HCT116 (cell line): ENCODE results near the gene TEKTIP1. TPM values are rescaled to one million over a fixed set of nuclear protein-coding genes. Genes with fewer than 3 reads are reported as not detected.

Experiments used
- ATAC-seq: fragments of 200-7000 bp; cut with Tn5 transposase; 2 replicates; pipeline ENCODE4 v1.9.1; 2020; ENCODE audit warnings: mild to moderate bottlenecking, moderate library complexity
- BruUV-seq: library from RNA; stranded (reverse); fragments of 400-500 nt; replicated peaks from 2 replicates; lab custom pipeline; 2021; lab: Mats Ljungman, UMichigan
- CTCF ChIA-PET: fragments of 300-600 bp; sonication (Branson Sonifier 250); formaldehyde crosslinking; loops from one replicate; lab custom pipeline; 2021; ENCODE audit warnings: antibody characterized with exemption; lab: Charles Lee
- POLR2A ChIA-PET: fragments of 300-600, 350-600 bp; sonication (Branson Sonifier 250); formaldehyde crosslinking; loops from one replicate; lab custom pipeline; 2021; ENCODE audit warnings: antibody characterized with exemption; lab: Charles Lee
- RAD21 ChIA-PET, 2 experiments: fragments of 300-600 bp; sonication (Branson Sonifier 250); formaldehyde crosslinking; loops; one replicate each; lab custom pipeline; 2023; ENCODE audit warnings: low total read pairs in 2 of 2; ENCODE audit not compliant: uncharacterized antibody in 2 of 2, unreplicated experiment in 2 of 2, low non-redundant PET in 1 of 2; lab: Charles Lee
- DNase-seq: peaks from one replicate; pipeline ENCODE4 v3.0.0-alpha.2; 2010; ENCODE audit warnings: low read depth, low spot score
- H2AFZ ChIP-seq: fragments of 200-600 bp; shearing (Covaris generic), sonication (generic); 2 replicates; pipeline ENCODE4 v1.6.1; 2017; ENCODE audit warnings: low read depth, mixed run types, mixed read lengths, antibody characterized with exemption, low read length; ENCODE audit not compliant: poor library complexity, severe bottlenecking
- H3K27ac ChIP-seq: 2 replicates; pipeline ENCODE4 v1.5.1; 2012; ENCODE audit warnings: low read depth, low read length
- H3K27me3 ChIP-seq: fragments of 200-600 bp; sonication (generic); 2 replicates; pipeline ENCODE4 v1.6.1; 2016; ENCODE audit warnings: mixed run types, low read length, mixed read lengths; ENCODE audit not compliant: insufficient read depth
- H3K36me3 ChIP-seq, 2 experiments: fragments of 200-500 bp in 1 of 2; fragments of 200-600 bp in 1 of 2; sonication (Bioruptor generic) in 1 of 2; sonication (generic) in 1 of 2; 2 replicates each; pipeline versions ENCODE4 v1.5.1 to v1.6.1; 2014 to 2016; ENCODE audit warnings: low read length in 2 of 2, inconsistent platforms in 1 of 2, mixed read lengths in 1 of 2, mixed run types in 1 of 2; ENCODE audit not compliant: insufficient read depth in 2 of 2, control insufficient read depth in 1 of 2
- H3K4me1 ChIP-seq, 2 experiments: fragments of 200-600 bp in 1 of 2; sonication (generic) in 1 of 2; 2 replicates each; pipeline versions ENCODE4 v1.5.1 to v1.6.1; 2012 to 2017; ENCODE audit warnings: low read length in 2 of 2, inconsistent platforms in 1 of 2, mild to moderate bottlenecking in 1 of 2, mixed read lengths in 1 of 2, mixed run types in 1 of 2, moderate library complexity in 1 of 2; ENCODE audit not compliant: insufficient read depth in 2 of 2, control insufficient read depth in 1 of 2
- H3K4me2 ChIP-seq: fragments of 200-600 bp; sonication (generic); 2 replicates; pipeline ENCODE4 v1.6.1; 2017; ENCODE audit warnings: mixed run types, low read length, mixed read lengths
- H3K4me3 ChIP-seq, 2 experiments: fragments of 200-600 bp in 1 of 2; sonication (generic) in 1 of 2; replicated peaks in 1 of 2; 2 replicates each; pipeline ENCODE4 v1.5.1; 2011 to 2016; ENCODE audit warnings: low read length in 2 of 2, control low read depth in 1 of 2, low read depth in 1 of 2, mild to moderate bottlenecking in 1 of 2, mixed read lengths in 1 of 2, mixed run types in 1 of 2
- H3K79me2 ChIP-seq: fragments of 200-600 bp; sonication (generic); 2 replicates; pipeline ENCODE4 v1.6.1; 2017; ENCODE audit warnings: mild to moderate bottlenecking, mixed run types, low read length, moderate library complexity, mixed read lengths; ENCODE audit not compliant: insufficient read depth
- H3K9ac ChIP-seq: fragments of 200-600 bp; sonication (generic); 2 replicates; pipeline ENCODE4 v1.6.1; 2016; ENCODE audit warnings: low read length, mixed read lengths
- H3K9me2 ChIP-seq: fragments of 200-600 bp; sonication (generic), shearing (Covaris generic); 2 replicates; pipeline ENCODE4 v1.6.1; 2017; ENCODE audit warnings: mixed run types, mild to moderate bottlenecking, moderate library complexity; ENCODE audit not compliant: insufficient read depth
- H3K9me3 ChIP-seq, 2 experiments: fragments of 200-500 bp in 1 of 2; fragments of 200-600 bp in 1 of 2; sonication (Bioruptor generic) in 1 of 2; sonication (generic) in 1 of 2; 2 replicates each; pipeline ENCODE4 v1.6.1; 2014 to 2017; ENCODE audit warnings: low read length in 2 of 2, mixed read lengths in 2 of 2, inconsistent platforms in 1 of 2, low read depth in 1 of 2, mild to moderate bottlenecking in 1 of 2, mixed run types in 1 of 2, moderate library complexity in 1 of 2; ENCODE audit not compliant: control insufficient read depth in 1 of 2, insufficient read depth in 1 of 2
- H4K20me1 ChIP-seq: fragments of 200-600 bp; sonication (generic), shearing (Covaris generic); 2 replicates; pipeline ENCODE4 v1.6.1; 2017; ENCODE audit warnings: mixed run types, mild to moderate bottlenecking, moderate library complexity; ENCODE audit not compliant: insufficient read depth
- ATF3 ChIP-seq: IDR thresholded peaks from 2 replicates; pipeline ENCODE4 v1.6.1; 2012
- CBX3 ChIP-seq: IDR thresholded peaks from 2 replicates; pipeline ENCODE4 v1.6.1; 2012; ENCODE audit warnings: low read depth
- CEBPB ChIP-seq: IDR thresholded peaks from 2 replicates; pipeline ENCODE4 v1.6.1; 2012; ENCODE audit warnings: low read depth
- EZH2 ChIP-seq: fragments of 200-600 bp; sonication (generic); IDR thresholded peaks from 2 replicates; pipeline ENCODE4 v1.6.1; 2017; ENCODE audit warnings: antibody characterized with exemption, mixed run types
- EZH2phosphoT487 ChIP-seq: fragments of 200-600 bp; IDR thresholded peaks from 2 replicates; pipeline ENCODE4 v1.6.1; 2018; ENCODE audit warnings: antibody characterized with exemption, borderline replicate concordance
- FOSL1 ChIP-seq: IDR thresholded peaks from 2 replicates; pipeline ENCODE4 v1.6.1; 2012; ENCODE audit warnings: low read depth
- JUND ChIP-seq: IDR thresholded peaks from 2 replicates; pipeline ENCODE4 v1.6.1; 2012
- MAX ChIP-seq: IDR thresholded peaks from 2 replicates; pipeline ENCODE4 v1.6.1; 2012
- POLR2A ChIP-seq: IDR thresholded peaks from 2 replicates; pipeline ENCODE4 v1.7.0; 2011; ENCODE audit warnings: borderline replicate concordance; ENCODE audit not compliant: insufficient read depth, insufficient read length; ENCODE audit errors: extremely low read depth
- POLR2AphosphoS5 ChIP-seq: IDR thresholded peaks from 2 replicates; pipeline ENCODE4 v1.6.1; 2011; ENCODE audit warnings: mild to moderate bottlenecking, low read depth, low read length, moderate library complexity
- REST ChIP-seq: IDR thresholded peaks from 2 replicates; pipeline ENCODE4 v1.6.1; 2012; ENCODE audit warnings: low read depth
- SIN3A ChIP-seq: IDR thresholded peaks from 2 replicates; pipeline ENCODE4 v1.6.1; 2012; ENCODE audit warnings: low read depth
- SP1 ChIP-seq: IDR thresholded peaks from 2 replicates; pipeline ENCODE4 v1.6.1; 2012; ENCODE audit warnings: low read depth
- SRF ChIP-seq: IDR thresholded peaks from 2 replicates; pipeline ENCODE4 v1.6.1; 2012; ENCODE audit warnings: low read depth
- TCF7L2 ChIP-seq: IDR thresholded peaks from 2 replicates; pipeline ENCODE4 v1.7.0; 2011; ENCODE audit warnings: borderline replicate concordance, inconsistent platforms; ENCODE audit not compliant: insufficient read depth, insufficient read length; ENCODE audit errors: extremely low read depth
- YY1 ChIP-seq: IDR thresholded peaks from 2 replicates; pipeline ENCODE4 v1.6.1; 2011; ENCODE audit warnings: low read length, low read depth, moderate library complexity, mild to moderate bottlenecking; ENCODE audit not compliant: insufficient replicate concordance; ENCODE audit errors: extremely low read depth
- ZFX ChIP-seq: fragments of 450-650 bp; IDR thresholded peaks from 2 replicates; pipeline ENCODE4 v1.6.1; 2017
- ZNF274 ChIP-seq: fragments of 200-500 bp; sonication (Bioruptor generic); IDR thresholded peaks from 2 replicates; pipeline ENCODE4 v1.6.1; 2014; ENCODE audit warnings: mild to moderate bottlenecking, low read depth, low read length, inconsistent platforms
- intact Hi-C: fragments of 100-400 bp; cut with micrococcal nuclease; formaldehyde crosslinking; loops from 2 replicates; pipeline ENCODE4 v1.10.0; 2022
- total RNA-seq: library from RNA; stranded (reverse); gene quantifications from one replicate; pipeline ENCODE4 v1.2.1, GENCODE V29; 2021; ENCODE audit not compliant: unreplicated experiment
- TF ChIP-seq, protein P1 (sequence below), 3 experiments: fragments of 200-600 bp in 1 of 3; sonication (generic) in 1 of 3; IDR thresholded peaks in 2 of 3; conservative IDR thresholded peaks in 1 of 3; 2 replicates each; pipeline ENCODE4 v1.5.1; 2012 to 2017; ENCODE audit warnings: low read depth in 2 of 3, low read length in 2 of 3, antibody characterized with exemption in 1 of 3, borderline replicate concordance in 1 of 3, control low read depth in 1 of 3, mild to moderate bottlenecking in 1 of 3, mixed read lengths in 1 of 3, mixed run types in 1 of 3, moderate library complexity in 1 of 3; ENCODE audit not compliant: insufficient read depth in 1 of 3

Gene TEKTIP1
- total RNA-seq, 1 experiment from 2014 or later: 1.2 TPM

GRCh38 chr19:3523361-3524077 is 15.5 kb upstream of the TEKTIP1 start:
- BruUV-seq: no TSS peak
- CTCF ChIA-PET: no interaction called here
- H3K36me3 ChIP-seq: peaks cover 13 to 16% of the 10 kb centered on the region in 2 experiments; a peak in 3 of 4 replicates
- no peak overlapping the region for H3K27ac ChIP-seq
- no peak for ATAC-seq
- H3K9me2 ChIP-seq: no peaks in the 10 kb centered on the region
- RAD21 ChIA-PET: no interaction called here
- H3K4me2 ChIP-seq: no peak overlapping the region
- H3K9me3 ChIP-seq: no peaks in the 10 kb centered on the region
- H2AFZ ChIP-seq: no peak overlapping the region
- H3K4me1 ChIP-seq: peaks cover 0 to 13% of the 10 kb centered on the region in 2 experiments; a peak in 1 of 4 replicates
- H4K20me1 ChIP-seq: no peaks in the 10 kb centered on the region
- H3K4me3 ChIP-seq: no peak overlapping the region
- TF ChIP-seq ZFX (no peak), CBX3 (no peak), EZH2 (no peak), POLR2A (no peak), REST (no peak), YY1 (no peak), EZH2phosphoT487 (no peak), MAX (no peak), ZNF274 (no peak), POLR2AphosphoS5 (no peak), SRF (no peak), SIN3A (no peak), CEBPB (no peak), SP1 (no peak), JUND (no peak), FOSL1 (no peak), TCF7L2 (no peak), ATF3 (no peak)
- TF ChIP-seq, protein P1, sequence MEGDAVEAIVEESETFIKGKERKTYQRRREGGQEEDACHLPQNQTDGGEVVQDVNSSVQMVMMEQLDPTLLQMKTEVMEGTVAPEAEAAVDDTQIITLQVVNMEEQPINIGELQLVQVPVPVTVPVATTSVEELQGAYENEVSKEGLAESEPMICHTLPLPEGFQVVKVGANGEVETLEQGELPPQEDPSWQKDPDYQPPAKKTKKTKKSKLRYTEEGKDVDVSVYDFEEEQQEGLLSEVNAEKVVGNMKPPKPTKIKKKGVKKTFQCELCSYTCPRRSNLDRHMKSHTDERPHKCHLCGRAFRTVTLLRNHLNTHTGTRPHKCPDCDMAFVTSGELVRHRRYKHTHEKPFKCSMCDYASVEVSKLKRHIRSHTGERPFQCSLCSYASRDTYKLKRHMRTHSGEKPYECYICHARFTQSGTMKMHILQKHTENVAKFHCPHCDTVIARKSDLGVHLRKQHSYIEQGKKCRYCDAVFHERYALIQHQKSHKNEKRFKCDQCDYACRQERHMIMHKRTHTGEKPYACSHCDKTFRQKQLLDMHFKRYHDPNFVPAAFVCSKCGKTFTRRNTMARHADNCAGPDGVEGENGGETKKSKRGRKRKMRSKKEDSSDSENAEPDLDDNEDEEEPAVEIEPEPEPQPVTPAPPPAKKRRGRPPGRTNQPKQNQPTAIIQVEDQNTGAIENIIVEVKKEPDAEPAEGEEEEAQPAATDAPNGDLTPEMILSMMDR (IDR thresholded peaks at IDR 0.05 in 2 of 3, conservative IDR thresholded peaks at IDR 0.05 in 1 of 3; ENCODE audit: borderline replicate concordance in 1 of 3, insufficient read depth in 1 of 3, low read depth in 2 of 3, low read length in 2 of 3): no peak
- DNase-seq: no peak
- peaks cover 36% of the 10 kb centered on the region for H3K79me2 ChIP-seq
- H3K27me3 ChIP-seq: no peaks in the 10 kb centered on the region
- intact Hi-C loops: no loop called here
- H3K9ac ChIP-seq: no peak overlapping the region
- POLR2A ChIA-PET: no interaction called here
